ENCODE data around the gene NUAK1.

- TF ChIP-seq SMC3 (conservative IDR thresholded peaks at IDR 0.05; ENCODE audit: poor library complexity): no peak
- TF ChIP-seq CTCF (IDR thresholded peaks at IDR 0.05; ENCODE audit: poor library complexity, severe bottlenecking): no peak
- TF ChIP-seq TAF1 (IDR thresholded peaks at IDR 0.05; ENCODE audit: low read depth): no peak
- no peak for TF ChIP-seq POLR2AphosphoS5 (IDR thresholded peaks at IDR 0.05)
Observed at GRCh38 chr12:106063826-106064720, 74.7 kb downstream of the NUAK1 start.
